ENCODE results near the gene MEGF6. TPM values are rescaled to one million over a fixed set of nuclear protein-coding genes. Genes with fewer than 3 reads are reported as not detected.
A peak's percentile ranks its signal among the peaks of the same experiment; 100 is the strongest.

MEGF6 gene
- total RNA-seq, 2 donors from 2014 or later: 273 to 304 TPM

DNA sequence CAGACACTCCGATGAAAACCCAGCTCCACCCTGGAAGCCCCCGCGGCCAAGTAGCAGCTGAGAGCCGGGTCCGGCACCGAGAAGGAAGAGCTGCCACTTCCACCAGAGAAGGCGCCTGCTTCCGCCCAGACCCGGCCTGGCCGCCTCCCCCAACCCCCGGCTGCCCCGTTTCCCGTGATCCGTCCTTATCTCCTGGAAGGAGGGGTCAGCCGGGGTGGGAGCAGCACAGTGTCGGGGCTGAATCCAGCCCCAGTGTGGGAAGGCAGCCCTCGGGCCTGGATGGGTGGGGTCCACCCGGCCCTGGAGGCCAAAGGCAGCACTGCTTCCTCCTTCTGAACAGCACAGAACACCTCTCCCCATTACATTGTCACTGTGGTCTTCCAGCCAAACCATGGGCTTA, 69.4 kb downstream of the MEGF6 start:
- Histone ChIP-seq H3K9me3 (no peaks in the 10 kb centered on the region), H3K27ac (peak overlapping the region; percentile 95 to 97), H3K4me3 (peak overlapping the region; percentile 48), H3K4me1 (ENCODE audit: control insufficient read depth in 1 of 2, low read depth in 2 of 2) (peaks cover 46 to 82% of the 10 kb centered on the region in 2 donors), H3K36me3 (no peaks in the 10 kb centered on the region), H3K27me3 (replicated peaks; ENCODE audit: insufficient read depth) (no peaks in the 10 kb centered on the region)
- TF ChIP-seq CTCF (IDR thresholded peaks at IDR 0.05): no peak
- no peak for ATAC-seq (ENCODE audit: insufficient number of reproducible peaks, low FRiP score, low read depth)
- DNase-seq (ENCODE audit: low spot score): no peak

- no peak for DNase-seq (ENCODE audit: low spot score)
These were observed 69.8 kb downstream of the MEGF6 start for GRCh38 chr1:3541465-3541864.

GRCh38 chr1:3540876-3541275, 70.4 kb downstream of the MEGF6 start:
- DNase-seq (ENCODE audit: low spot score) (no peak), ATAC-seq (ENCODE audit: insufficient number of reproducible peaks, low FRiP score, low read depth) (no peak)
- Histone ChIP-seq H3K4me3 (no peak overlapping the region), H3K9me3 (no peaks in the 10 kb centered on the region), H3K4me1 (ENCODE audit: control insufficient read depth in 1 of 2, low read depth in 2 of 2) (peaks cover 45 to 80% of the 10 kb centered on the region in 2 donors), H3K27ac (peak overlapping the region; percentile 95 to 97), H3K27me3 (replicated peaks; ENCODE audit: insufficient read depth) (no peaks in the 10 kb centered on the region), H3K36me3 (no peaks in the 10 kb centered on the region)
- no peak for TF ChIP-seq CTCF (IDR thresholded peaks at IDR 0.05)

More at GRCh38 chr1:3541465-3541864, 69.8 kb downstream of the MEGF6 start:
- TF ChIP-seq CTCF (IDR thresholded peaks at IDR 0.05): no peak
- Histone ChIP-seq H3K36me3 (no peaks in the 10 kb centered on the region), H3K4me3 (peak overlapping the region; percentile 48), H3K27me3 (replicated peaks; ENCODE audit: insufficient read depth) (no peaks in the 10 kb centered on the region), H3K27ac (peak overlapping the region; percentile 95 to 97), H3K9me3 (no peaks in the 10 kb centered on the region), H3K4me1 (ENCODE audit: control insufficient read depth in 1 of 2, low read depth in 2 of 2) (peaks cover 45 to 79% of the 10 kb centered on the region in 2 donors)
- no peak for ATAC-seq (ENCODE audit: insufficient number of reproducible peaks, low FRiP score, low read depth)

DNA sequence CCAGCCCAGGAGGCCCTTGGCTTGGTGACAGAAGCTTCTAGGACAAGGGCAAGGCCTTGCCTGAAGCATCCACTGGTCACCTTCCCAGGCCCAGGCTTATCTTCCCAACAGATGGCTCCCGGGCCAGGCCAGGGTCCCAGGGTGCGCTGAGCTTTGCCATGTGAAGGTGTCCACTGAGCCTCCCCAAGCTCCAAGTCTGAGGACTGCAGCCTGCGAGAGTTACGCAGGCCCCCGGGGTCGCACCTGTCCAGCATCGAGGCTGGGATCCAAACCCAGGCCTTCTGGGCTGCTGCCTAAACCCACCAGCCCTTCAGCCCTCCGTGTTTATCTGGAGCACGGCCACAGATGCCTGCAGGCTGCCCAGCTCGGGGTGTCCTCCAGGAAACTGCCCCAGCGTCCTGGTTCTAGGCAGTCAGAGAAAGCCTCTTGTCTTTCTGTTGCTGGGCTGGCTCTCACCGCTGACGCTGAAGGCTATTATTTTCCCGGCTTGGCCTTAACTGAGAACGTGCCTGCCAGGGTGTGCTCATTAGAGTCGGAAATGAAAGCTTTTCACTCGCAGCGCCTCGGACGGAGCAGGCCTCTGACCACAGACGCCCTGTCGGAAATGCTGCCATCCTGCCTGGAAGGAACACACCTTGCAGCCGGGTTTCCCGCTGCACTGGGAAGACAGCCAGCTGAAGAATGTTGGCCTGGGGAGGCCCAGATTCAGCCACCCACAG, 71.4 kb downstream of the MEGF6 start:
- no peaks in the 10 kb centered on the region for H3K36me3 ChIP-seq
- peaks cover 45 to 75% of the 10 kb centered on the region in 2 donors for H3K4me1 ChIP-seq (ENCODE audit: control insufficient read depth in 1 of 2, low read depth in 2 of 2)
- H3K9me3 ChIP-seq: no peaks in the 10 kb centered on the region
- no peaks in the 10 kb centered on the region for H3K27me3 ChIP-seq (replicated peaks; ENCODE audit: insufficient read depth)
- peak overlapping the region; percentile 95 to 97 for H3K27ac ChIP-seq
- no peak for ATAC-seq (ENCODE audit: insufficient number of reproducible peaks, low FRiP score, low read depth)
- peak overlapping the region; percentile 27 for H3K4me3 ChIP-seq
- DNase-seq (ENCODE audit: low spot score): no peak
- no peak for TF ChIP-seq CTCF (IDR thresholded peaks at IDR 0.05)

DNA sequence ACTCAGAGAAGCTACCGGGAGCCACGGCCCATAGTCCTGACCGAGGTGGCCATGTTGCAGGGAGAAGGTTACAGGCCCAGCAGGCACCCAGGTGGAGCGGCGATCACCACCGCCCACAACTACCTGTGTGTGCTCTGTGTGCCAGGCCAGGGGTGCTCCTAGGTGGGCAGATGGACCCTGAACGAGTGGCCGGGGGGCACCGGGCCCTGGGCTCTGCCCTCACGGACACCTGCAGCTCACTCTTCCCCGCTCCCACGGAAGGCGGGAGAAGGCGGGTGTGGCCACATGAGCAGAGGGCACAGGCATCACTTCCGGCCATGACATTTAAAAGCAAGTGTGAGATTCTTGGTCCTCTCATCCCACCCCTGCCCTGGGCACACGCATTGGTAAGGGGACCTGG, 73.9 kb downstream of the MEGF6 start:
- Histone ChIP-seq H3K4me3 (no peak overlapping the region), H3K27me3 (replicated peaks; ENCODE audit: insufficient read depth) (no peaks in the 10 kb centered on the region), H3K27ac (peak overlapping the region in 1 of 2 donors; percentile 17), H3K36me3 (no peaks in the 10 kb centered on the region), H3K9me3 (no peaks in the 10 kb centered on the region), H3K4me1 (ENCODE audit: control insufficient read depth in 1 of 2, low read depth in 2 of 2) (peaks cover 33 to 54% of the 10 kb centered on the region in 2 donors)
- no peak for ATAC-seq (ENCODE audit: insufficient number of reproducible peaks, low FRiP score, low read depth)
- no peak for DNase-seq (ENCODE audit: low spot score)
- no peak for TF ChIP-seq CTCF (IDR thresholded peaks at IDR 0.05)

All from thoracic aorta (tissue), 2 donors.